Glutamatergic neuron (in vitro differentiated cells): ENCODE data around the gene LRRC4. TPM values are rescaled to one million over a fixed set of nuclear protein-coding genes. Genes with fewer than 3 reads are reported as not detected.

Experiments used
- DNase-seq: peaks from one replicate; pipeline ENCODE4 v3.0.0; 2022
- H3K27ac Mint-ChIP-seq: one replicate; pipeline ENCODE4 v1.8.0; 2020; ENCODE audit warnings: mild to moderate bottlenecking, mixed read lengths, inconsistent platforms; ENCODE audit not compliant: unreplicated experiment
- H3K27me3 Mint-ChIP-seq: one replicate; pipeline ENCODE4 v1.8.0; 2020; ENCODE audit warnings: mild to moderate bottlenecking, moderate library complexity, mixed read lengths, inconsistent platforms; ENCODE audit not compliant: unreplicated experiment
- H3K36me3 Mint-ChIP-seq: one replicate; pipeline ENCODE4 v1.8.0; 2020; ENCODE audit warnings: mild to moderate bottlenecking, mixed read lengths, inconsistent platforms; ENCODE audit not compliant: unreplicated experiment
- H3K4me1 Mint-ChIP-seq: one replicate; pipeline ENCODE4 v1.8.0; 2020; ENCODE audit warnings: mild to moderate bottlenecking, low read depth, mixed read lengths, inconsistent platforms; ENCODE audit not compliant: unreplicated experiment
- H3K4me3 Mint-ChIP-seq: one replicate; pipeline ENCODE4 v1.8.0; 2020; ENCODE audit warnings: mild to moderate bottlenecking, mixed read lengths, inconsistent platforms; ENCODE audit not compliant: unreplicated experiment
- H3K9me3 Mint-ChIP-seq: one replicate; pipeline ENCODE4 v1.8.0; 2020; ENCODE audit warnings: mild to moderate bottlenecking, moderate library complexity, mixed read lengths, inconsistent platforms; ENCODE audit not compliant: unreplicated experiment
- total RNA-seq: library from RNA; stranded (reverse); fragmentation: NEBNext Ultra II Directional; extraction: Animal tissue kit (Norgen Biotek cat#: 25700); gene quantifications from one replicate; pipeline ENCODE4 v1.2.1, GENCODE V29; 2021; ENCODE audit not compliant: unreplicated experiment
- TF ChIP-seq, protein P1 (sequence below): fragments of 200-600 bp; sonication (generic); IDR thresholded peaks from one replicate; pipeline ENCODE4 v1.5.0; 2021; ENCODE audit not compliant: partially characterized antibody, unreplicated experiment

LRRC4 gene
- total RNA-seq, 1 donor from 2014 or later, result 60.0 TPM

DNA sequence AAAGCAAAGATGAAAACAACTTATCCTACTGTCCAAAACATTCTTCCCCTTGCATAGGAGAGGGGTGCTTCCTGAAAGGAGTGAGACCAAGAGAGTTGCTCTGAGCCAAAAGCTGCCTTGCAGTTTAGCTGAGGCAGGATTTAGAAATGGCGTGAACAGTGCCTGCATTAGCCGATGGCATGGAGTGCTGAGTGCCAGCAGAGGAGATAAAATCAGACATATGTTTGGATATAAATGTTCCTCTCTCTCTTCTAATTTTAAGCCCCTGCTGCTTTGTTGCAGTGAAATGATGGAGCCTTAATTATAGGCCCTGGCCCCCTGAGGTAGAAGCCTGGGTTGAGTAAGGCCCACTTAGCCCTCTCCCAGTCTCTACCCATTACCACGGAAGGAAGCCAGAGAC is 7.1 kb downstream of the LRRC4 start:
- Mint-ChIP-seq H3K9me3 (peaks cover 17% of the 10 kb centered on the region), H3K4me3 (peak overlapping the region; percentile 5), H3K27ac (no peak overlapping the region), H3K27me3 (peaks cover 10% of the 10 kb centered on the region), H3K4me1 (peaks cover 76% of the 10 kb centered on the region), H3K36me3 (peaks cover 4% of the 10 kb centered on the region)
- DNase-seq, result no peak
- TF ChIP-seq, protein P1, sequence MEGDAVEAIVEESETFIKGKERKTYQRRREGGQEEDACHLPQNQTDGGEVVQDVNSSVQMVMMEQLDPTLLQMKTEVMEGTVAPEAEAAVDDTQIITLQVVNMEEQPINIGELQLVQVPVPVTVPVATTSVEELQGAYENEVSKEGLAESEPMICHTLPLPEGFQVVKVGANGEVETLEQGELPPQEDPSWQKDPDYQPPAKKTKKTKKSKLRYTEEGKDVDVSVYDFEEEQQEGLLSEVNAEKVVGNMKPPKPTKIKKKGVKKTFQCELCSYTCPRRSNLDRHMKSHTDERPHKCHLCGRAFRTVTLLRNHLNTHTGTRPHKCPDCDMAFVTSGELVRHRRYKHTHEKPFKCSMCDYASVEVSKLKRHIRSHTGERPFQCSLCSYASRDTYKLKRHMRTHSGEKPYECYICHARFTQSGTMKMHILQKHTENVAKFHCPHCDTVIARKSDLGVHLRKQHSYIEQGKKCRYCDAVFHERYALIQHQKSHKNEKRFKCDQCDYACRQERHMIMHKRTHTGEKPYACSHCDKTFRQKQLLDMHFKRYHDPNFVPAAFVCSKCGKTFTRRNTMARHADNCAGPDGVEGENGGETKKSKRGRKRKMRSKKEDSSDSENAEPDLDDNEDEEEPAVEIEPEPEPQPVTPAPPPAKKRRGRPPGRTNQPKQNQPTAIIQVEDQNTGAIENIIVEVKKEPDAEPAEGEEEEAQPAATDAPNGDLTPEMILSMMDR, result no peak

GRCh38 chr7:128022631-128023532 is 8.4 kb downstream of the LRRC4 start:
- peaks cover 14% of the 10 kb centered on the region for H3K27me3 Mint-ChIP-seq
- no peaks in the 10 kb centered on the region for H3K36me3 Mint-ChIP-seq
- H3K27ac Mint-ChIP-seq, result peak overlapping the region; percentile 41
- DNase-seq, result no peak
- TF ChIP-seq, protein P1, result no peak
- peaks cover 75% of the 10 kb centered on the region for H3K4me1 Mint-ChIP-seq
- peaks cover 15% of the 10 kb centered on the region for H3K9me3 Mint-ChIP-seq
- H3K4me3 Mint-ChIP-seq, result peak overlapping the region; percentile 77

- TF ChIP-seq, protein P1, result no peak
- no peaks in the 10 kb centered on the region for H3K36me3 Mint-ChIP-seq
- H3K4me3 Mint-ChIP-seq, result peak overlapping the region; percentile 54
- H3K27me3 Mint-ChIP-seq, result peaks cover 14% of the 10 kb centered on the region
- H3K27ac Mint-ChIP-seq, result no peak overlapping the region
- H3K9me3 Mint-ChIP-seq, result peaks cover 17% of the 10 kb centered on the region
- H3K4me1 Mint-ChIP-seq, result peaks cover 82% of the 10 kb centered on the region
- DNase-seq, result no peak
These were observed 9.9 kb downstream of the LRRC4 start for GRCh38 chr7:128021366-128021765.

- H3K9me3 Mint-ChIP-seq, result peaks cover 20% of the 10 kb centered on the region
- H3K4me1 Mint-ChIP-seq, result peaks cover 74% of the 10 kb centered on the region
- H3K27me3 Mint-ChIP-seq, result peaks cover 12% of the 10 kb centered on the region
- no peaks in the 10 kb centered on the region for H3K36me3 Mint-ChIP-seq
- H3K4me3 Mint-ChIP-seq, result no peak overlapping the region
- peak overlapping the region; percentile 15 for H3K27ac Mint-ChIP-seq
- TF ChIP-seq, protein P1, result peak; percentile 76
- DNase-seq, result no peak
These were observed 11.1 kb downstream of the LRRC4 start for GRCh38 chr7:128020159-128020558.

DNA sequence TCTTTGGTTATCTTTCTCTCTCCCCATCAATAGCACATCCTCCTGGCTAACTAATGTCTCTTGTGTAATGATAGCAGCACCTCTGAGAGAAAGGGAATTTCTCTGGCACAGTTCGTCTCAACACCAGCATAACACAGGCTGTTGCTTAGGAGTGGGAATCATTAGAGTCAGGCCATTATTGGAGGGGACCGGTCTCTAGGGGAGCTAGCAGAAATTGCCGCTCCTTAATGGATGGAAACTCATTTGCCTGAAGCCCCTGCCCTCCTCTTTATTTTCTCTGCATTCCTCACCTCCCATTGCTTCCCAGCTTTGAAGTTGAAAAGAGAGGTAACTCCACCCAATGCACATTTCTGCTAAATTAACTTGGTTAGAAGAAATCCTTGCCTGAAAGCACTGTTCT is 11.9 kb downstream of the LRRC4 start:
- Mint-ChIP-seq H3K4me1 (peaks cover 79% of the 10 kb centered on the region), H3K27me3 (peaks cover 16% of the 10 kb centered on the region), H3K4me3 (peak overlapping the region; percentile 60), H3K36me3 (no peaks in the 10 kb centered on the region), H3K9me3 (peaks cover 27% of the 10 kb centered on the region), H3K27ac (peak overlapping the region; percentile 79)
- TF ChIP-seq, protein P1, result no peak
- DNase-seq, result no peak
